A549 (cell line): Measurements from ENCODE around the gene GRID1. TPM values are rescaled to one million over a fixed set of nuclear protein-coding genes. Genes with fewer than 3 reads are reported as not detected.

Experiments used
- ATAC-seq, 2 experiments: fragments of 200-7000 bp in 1 of 2; fragments of >200 bp in 1 of 2; cut with Nextera tagmentation in 1 of 2; cut with Tn5 transposase in 1 of 2; 3 replicates each; pipeline versions ENCODE4 v1.8.0 to v1.9.1; 2018 to 2020; ENCODE audit warnings: mild to moderate bottlenecking in 1 of 2, moderate library complexity in 1 of 2
- CTCF ChIA-PET: fragments of 300-600 bp; sonication (Branson Sonifier 250); formaldehyde crosslinking; extraction: SDS; loops from one replicate; lab custom pipeline; 2021; ENCODE audit warnings: antibody characterized with exemption, inconsistent platforms; lab: Yijun Ruan, JAX
- POLR2A ChIA-PET: fragments of 350-600 bp; formaldehyde crosslinking; extraction: SDS; loops from one replicate; lab custom pipeline; 2021; ENCODE audit warnings: antibody characterized with exemption, inconsistent platforms; lab: Yijun Ruan, JAX
- DNase-seq, 2 experiments: peaks; one replicate each; pipeline versions ENCODE4 v3.0.0 to v3.0.0-alpha.2; 2011 to 2016; ENCODE audit warnings: low read depth in 1 of 2, low spot score in 1 of 2
- FAIRE-seq: peaks from 2 replicates; lab custom pipeline; 2011; peaks lifted over from hg19 to GRCh38; lab: Jason Lieb, UNC
- H3K27ac ChIP-seq, 2 experiments: fragments of >200 bp; sonication (Bioruptor Twin); formaldehyde crosslinking; 3 replicates each; pipeline ENCODE4 v1.5.1; 2016 to 2017
- H3K4me1 ChIP-seq: fragments of >200 bp; sonication (Bioruptor Twin); formaldehyde crosslinking; 3 replicates; pipeline ENCODE4 v1.6.1; 2016
- H3K4me2 ChIP-seq: fragments of >200 bp; sonication (Bioruptor Twin); formaldehyde crosslinking; 3 replicates; pipeline ENCODE4 v1.6.1; 2016
- H3K4me3 ChIP-seq: fragments of >200 bp; sonication (Bioruptor Twin); formaldehyde crosslinking; 3 replicates; pipeline ENCODE4 v1.5.1; 2016
- H3K9me3 ChIP-seq: fragments of >200 bp; sonication (Bioruptor Twin); formaldehyde crosslinking; 3 replicates; pipeline ENCODE4 v1.6.1; 2016
- ATOH8 ChIP-seq: fragments of 250-450 bp; sonication (Bioruptor Pico); IDR thresholded peaks from 2 replicates; pipeline ENCODE4 v1.5.0; 2020; ENCODE audit warnings: low read depth, mild to moderate bottlenecking, moderate library complexity
- BCL3 ChIP-seq: fragments of >200 bp; sonication (Bioruptor Twin); formaldehyde crosslinking; IDR thresholded peaks from 3 replicates; pipeline ENCODE4 v1.6.1; 2016
- BHLHE40 ChIP-seq: IDR thresholded peaks from 2 replicates; pipeline ENCODE4 v1.6.1; 2012; ENCODE audit warnings: low read depth, low read length, inconsistent platforms
- CBX8 ChIP-seq: fragments of 200-600 bp; sonication (generic); IDR thresholded peaks from 2 replicates; pipeline ENCODE4 v1.6.1; 2016
- CEBPB ChIP-seq, 2 experiments: fragments of >200 bp in 1 of 2; sonication (Bioruptor Twin) in 1 of 2; formaldehyde crosslinking in 1 of 2; IDR thresholded peaks; 2 replicates each; pipeline ENCODE4 v1.6.1; 2012 to 2016
- CHD4 ChIP-seq: fragments of 200-600 bp; sonication (generic); IDR thresholded peaks from 2 replicates; pipeline ENCODE4 v1.6.1; 2016; ENCODE audit warnings: antibody characterized with exemption, mild to moderate bottlenecking, borderline replicate concordance
- E2F6 ChIP-seq: IDR thresholded peaks from 2 replicates; pipeline ENCODE4 v1.6.1; 2012; ENCODE audit warnings: low read depth, borderline replicate concordance
- EHF ChIP-seq: fragments of 250-450 bp; sonication (Bioruptor Pico); IDR thresholded peaks from 2 replicates; pipeline ENCODE4 v1.5.0; 2020; ENCODE audit warnings: mild to moderate bottlenecking
- EP300 ChIP-seq, 2 experiments: fragments of >200 bp; sonication (Bioruptor Twin); formaldehyde crosslinking; IDR thresholded peaks; 2 replicates in 1 of 2; 3 replicates in 1 of 2; pipeline ENCODE4 v1.6.1; 2016 to 2017
- ESRRA ChIP-seq: fragments of 150-350 bp; IDR thresholded peaks from 2 replicates; pipeline ENCODE4 v1.6.1; 2014; ENCODE audit warnings: mild to moderate bottlenecking, low read length, borderline replicate concordance
- GATA3 ChIP-seq: IDR thresholded peaks from 2 replicates; pipeline ENCODE4 v1.6.1; 2012; ENCODE audit warnings: borderline replicate concordance
- HDAC2 ChIP-seq: fragments of 200-600 bp; sonication (generic); IDR thresholded peaks from 2 replicates; pipeline ENCODE4 v1.6.1; 2016
- HES2 ChIP-seq: fragments of >200 bp; sonication (Bioruptor Twin); formaldehyde crosslinking; IDR thresholded peaks from 2 replicates; pipeline ENCODE4 v1.6.1; 2016
- HMGXB4 ChIP-seq: fragments of 250-450 bp; sonication (Bioruptor Pico); IDR thresholded peaks from 2 replicates; pipeline ENCODE4 v1.5.0; 2021; ENCODE audit warnings: mild to moderate bottlenecking, moderate library complexity, borderline replicate concordance
- HOXB5 ChIP-seq: fragments of 250-450 bp; sonication (Bioruptor Pico); IDR thresholded peaks from 2 replicates; pipeline ENCODE4 v1.5.0; 2020; ENCODE audit warnings: mild to moderate bottlenecking, moderate library complexity
- JUNB ChIP-seq: fragments of >200 bp; sonication (Bioruptor Twin); formaldehyde crosslinking; IDR thresholded peaks from 2 replicates; pipeline ENCODE4 v1.6.1; 2016
- KDM5A ChIP-seq: fragments of 200-600 bp; sonication (generic); IDR thresholded peaks from 2 replicates; pipeline ENCODE4 v1.6.1; 2016; ENCODE audit warnings: antibody characterized with exemption, mild to moderate bottlenecking
- MAZ ChIP-seq: fragments of 150-350 bp; IDR thresholded peaks from 2 replicates; pipeline ENCODE4 v1.6.1; 2014; ENCODE audit warnings: antibody characterized with exemption, low read depth, low read length, borderline replicate concordance
- MYC ChIP-seq: IDR thresholded peaks from 2 replicates; pipeline ENCODE4 v1.6.1; 2012; ENCODE audit warnings: mild to moderate bottlenecking, inconsistent platforms, low read length, improper control_type of control experiment, borderline replicate concordance
- NFE2L2 ChIP-seq: fragments of 150-350 bp; conservative IDR thresholded peaks from 2 replicates; pipeline ENCODE4 v1.6.1; 2014; ENCODE audit warnings: low read length
- POLR2A ChIP-seq: IDR thresholded peaks from 2 replicates; pipeline ENCODE4 v1.6.1; 2012; ENCODE audit warnings: mild to moderate bottlenecking, low read length
- RAD21 ChIP-seq, 2 experiments: fragments of >200 bp in 1 of 2; sonication (Bioruptor Twin) in 1 of 2; formaldehyde crosslinking in 1 of 2; IDR thresholded peaks in 1 of 2; conservative IDR thresholded peaks in 1 of 2; 2 replicates in 1 of 2; 3 replicates in 1 of 2; pipeline ENCODE4 v1.6.1; 2012 to 2018; ENCODE audit warnings: inconsistent platforms in 1 of 2
- ZC3H11A ChIP-seq: fragments of 450-650 bp; IDR thresholded peaks from 2 replicates; pipeline ENCODE4 v1.6.1; 2014; ENCODE audit warnings: antibody characterized with exemption, mild to moderate bottlenecking
- ZFP36 ChIP-seq: fragments of 450-650 bp; IDR thresholded peaks from 2 replicates; pipeline ENCODE4 v1.6.1; 2014; ENCODE audit warnings: borderline replicate concordance; ENCODE audit not compliant: partially characterized antibody
- ZSCAN20 ChIP-seq: fragments of 250-450 bp; sonication (Bioruptor Pico); IDR thresholded peaks from 2 replicates; pipeline ENCODE4 v1.8.0; 2022; ENCODE audit warnings: mild to moderate bottlenecking, moderate library complexity
- WGBS: methylation state at CpG from one replicate; pipeline ENCODE4 v1.1.6; 2017; ENCODE audit errors: missing lambda C conversion rate; 5-methylcytosine and 5-hydroxymethylcytosine counted together
- polyA plus RNA-seq, 4 experiments: library from polyadenylated mRNA; depleted of rRNA in 3 of 4; stranded (reverse); fragments of >200 nt; fragmentation: RNase III in 1 of 4; extraction: RNeasy Plus Mini Kit Qiagen cat#74134 plus additional on column Dnase treatment in 1 of 4; gene quantifications; 2 replicates in 3 of 4; 3 replicates in 1 of 4; pipeline ENCODE4 v1.2.3, GENCODE V29; 2011 to 2017

GRID1 gene
- polyA plus RNA-seq, 2 of the 4 experiments (the other 2 are of a cell fraction): 0.14 to 0.30 TPM

- CTCF ChIA-PET: no interaction called here
- DNase-seq (no peak), ATAC-seq (no peak), FAIRE-seq (no peak)
- Histone ChIP-seq H3K4me1 (no peaks in the 10 kb centered on the region), H3K9me3 (no peaks in the 10 kb centered on the region), H3K27ac (no peak overlapping the region), H3K4me2 (no peak overlapping the region)
- WGBS: 25% methylated on average over 7 of the region's 7 CpGs
- TF ChIP-seq NFE2L2: no peak
- no peak for TF ChIP-seq ATOH8 (CRISPR knock-in tag)
- TF ChIP-seq, all 56 proteins: peak for 0
- H3K4me3 ChIP-seq: no peak overlapping the region
- POLR2A ChIA-PET: no interaction called here
Measured at GRCh38 chr10:86149257-86149656, 217.3 kb downstream of the GRID1 start.

GRCh38 chr10:86148117-86148516 is 218.5 kb downstream of the GRID1 start:
- Histone ChIP-seq H3K4me2 (no peak overlapping the region), H3K4me1 (no peaks in the 10 kb centered on the region), H3K4me3 (no peak overlapping the region), H3K27ac (no peak overlapping the region), H3K9me3 (no peaks in the 10 kb centered on the region)
- ChIA-PET CTCF (no interaction called here), POLR2A (no interaction called here)
- no peak for TF ChIP-seq POLR2A
- TF ChIP-seq MYC: no peak
- TF ChIP-seq ZFP36: no peak
- DNase-seq (no peak), ATAC-seq (no peak), FAIRE-seq (no peak)
- WGBS: 13% methylated on average over 2 of the region's 2 CpGs

GRCh38 chr10:86144301-86144700 is 222.3 kb downstream of the GRID1 start:
- no peak overlapping the region for H3K4me3 ChIP-seq
- WGBS: 43% methylated on average over 8 of the region's 8 CpGs
- H3K4me2 ChIP-seq: no peak overlapping the region
- no peak for TF ChIP-seq HDAC2
- no peak for TF ChIP-seq E2F6
- no peak for TF ChIP-seq GATA3
- no peak for TF ChIP-seq EP300 (IDR thresholded peaks at IDR 0.05)
- TF ChIP-seq POLR2A: no peak
- no peak for TF ChIP-seq HMGXB4 (CRISPR knock-in tag)
- POLR2A ChIA-PET: no interaction called here
- DNase-seq (no peak), FAIRE-seq (no peak), ATAC-seq (no peak)
- H3K4me1 ChIP-seq: no peaks in the 10 kb centered on the region
- CTCF ChIA-PET: no interaction called here
- no peaks in the 10 kb centered on the region for H3K9me3 ChIP-seq
- H3K27ac ChIP-seq: no peak overlapping the region

- no peak overlapping the region for H3K4me2 ChIP-seq
- TF ChIP-seq ZSCAN20 (no peak), CBX8 (no peak), JUNB (no peak), ZFP36 (no peak), CHD4 (no peak), RAD21 (conservative IDR thresholded peaks at IDR 0.05 in 1 of 2, IDR thresholded peaks at IDR 0.05 in 1 of 2) (no peak), ESRRA (no peak), MAZ (no peak), HDAC2 (no peak), HES2 (no peak), BCL3 (no peak), ZC3H11A (no peak), NFE2L2 (no peak), KDM5A (no peak), EHF (CRISPR knock-in tag) (no peak), BHLHE40 (no peak), CEBPB (IDR thresholded peaks at IDR 0.05) (no peak), HOXB5 (CRISPR knock-in tag) (no peak)
- ChIA-PET CTCF (interaction anchor here (0.7 to 1.2 kb wide), 2 partner anchors 28 to 146 kb away, joined by 3 read pairs; no protein-coding TSS in a partner anchor), POLR2A (no interaction called here)
- ATAC-seq (no peak), FAIRE-seq (no peak), DNase-seq (no peak)
- H3K9me3 ChIP-seq: no peaks in the 10 kb centered on the region
- no peaks in the 10 kb centered on the region for H3K4me1 ChIP-seq
- H3K27ac ChIP-seq: no peak overlapping the region
- 38% methylated on average over 5 of the region's 5 CpGs for WGBS
- no peak overlapping the region for H3K4me3 ChIP-seq
Measured at GRCh38 chr10:86141896-86142295, 224.7 kb downstream of the GRID1 start.
